ENCODE measurements around the gene KXD1. TPM values are rescaled to one million over a fixed set of nuclear protein-coding genes. Genes with fewer than 3 reads are reported as not detected.

The KXD1 gene
- total and polyA plus RNA-seq, 10 of the 15 experiments (the other 5 are each of a cell fraction or from before 2014, with no cell fraction given), result 27.5 to 209 (median 129) TPM

- TF ChIP-seq PRDM15 (CRISPR knock-in tag; IDR thresholded peaks at IDR 0.05), result no peak
- TF ChIP-seq ETV6 (conservative IDR thresholded peaks at IDR 0.05 in 1 of 2, IDR thresholded peaks at IDR 0.05 in 1 of 2; ENCODE audit: borderline replicate concordance in 1 of 2, low read depth in 1 of 2), result no peak
- no peak for TF ChIP-seq JUNB (IDR thresholded peaks at IDR 0.05)
- no peak for TF ChIP-seq RUNX3 (IDR thresholded peaks at IDR 0.05; ENCODE audit: low read length)
- no peak for TF ChIP-seq PKNOX1 (IDR thresholded peaks at IDR 0.05)
- no peak for TF ChIP-seq SUPT20H (IDR thresholded peaks at IDR 0.05; ENCODE audit: borderline replicate concordance, control insufficient read depth, low read depth, low read length)
- TF ChIP-seq FOXM1 (IDR thresholded peaks at IDR 0.05; ENCODE audit: low read depth, low read length), result no peak
Observed at GRCh38 chr19:18562086-18562485, 4.4 kb downstream of the KXD1 start (continued).

- no peak for FAIRE-seq
- no peaks in the 10 kb centered on the region for H3K9me3 ChIP-seq (replicated peaks; ENCODE audit: control insufficient read depth, insufficient read depth, low read length)
- H4K20me1 ChIP-seq (ENCODE audit: control insufficient read depth, insufficient read depth), result no peaks in the 10 kb centered on the region
- ChIA-PET RAD21 (ENCODE audit: unreplicated experiment) (no interaction called here), SMC1A (ENCODE audit: uncharacterized antibody, unreplicated experiment) (interaction anchor here (0.8 kb wide), 1 partner anchor 8 kb away, joined by 3 read pairs; no protein-coding TSS in a partner anchor), POLR2A (no interaction called here), CTCF (interaction anchor here (1.6 kb wide), 1 partner anchor 14 kb away, joined by 3 read pairs; no protein-coding TSS in a partner anchor)
- no peak overlapping the region for H3K4me2 ChIP-seq (ENCODE audit: control insufficient read depth, insufficient read depth)
- peaks cover 3% of the 10 kb centered on the region for H3K79me2 ChIP-seq (ENCODE audit: control insufficient read depth, insufficient read depth, low read length)
- in situ Hi-C loops (cut with MboI) (no loop called here), intact Hi-C loops (cut with micrococcal nuclease; ENCODE audit: unreplicated experiment) (no loop called here)
- no peaks in the 10 kb centered on the region for H3K27me3 ChIP-seq (replicated peaks in 1 of 2; ENCODE audit: control insufficient read depth in 2 of 2, insufficient read depth in 2 of 2, low read length in 1 of 2)
- DNase-seq (ENCODE audit: low read depth, low spot score), result no peak
- BruUV-seq (replicated peaks), result no TSS peak
- H3K36me3 ChIP-seq (ENCODE audit: control insufficient read depth in 2 of 2, insufficient read depth in 2 of 2, low read length in 1 of 2), result peaks cover 18 to 24% of the 10 kb centered on the region in 2 experiments
- no peak overlapping the region for H3K27ac ChIP-seq (ENCODE audit: control insufficient read depth, insufficient read depth)
- no peak overlapping the region for H3K9ac ChIP-seq (ENCODE audit: control insufficient read depth, insufficient read depth, low read length)
- H3K4me1 ChIP-seq (ENCODE audit: control insufficient read depth, insufficient read depth, low read length), result no peaks in the 10 kb centered on the region; the same call in 1 of the 2 replicates
- H2AFZ ChIP-seq (ENCODE audit: control insufficient read depth, low read depth, low read length), result no peak overlapping the region
- no peak overlapping the region for H3K4me3 ChIP-seq
- 100% methylated on average over 8 of the region's 8 CpGs for WGBS (ENCODE audit: insufficient coverage, insufficient replicate concordance, low lambda C conversion rate, missing lambda C conversion rate)
- no peak for ATAC-seq
- no peak for TF ChIP-seq RBBP5 (conservative IDR thresholded peaks at IDR 0.05)
- TF ChIP-seq SPI1 (IDR thresholded peaks at IDR 0.05; ENCODE audit: borderline replicate concordance, insufficient read depth, low read depth, low read length), result no peak
- TF ChIP-seq RELB (IDR thresholded peaks at IDR 0.05; ENCODE audit: low read depth), result no peak
- TF ChIP-seq RELA (IDR thresholded peaks at IDR 0.05; ENCODE audit: borderline replicate concordance, partially characterized antibody), result no peak
- TF ChIP-seq POLR2AphosphoS5 (IDR thresholded peaks at IDR 0.05; ENCODE audit: low read length), result no peak
- no peak for TF ChIP-seq PML (IDR thresholded peaks at IDR 0.05; ENCODE audit: low read length)
- no peak for TF ChIP-seq TAF1 (IDR thresholded peaks at IDR 0.05; ENCODE audit: borderline replicate concordance, low read depth, low read length)
- no peak for TF ChIP-seq HDAC6 (IDR thresholded peaks at IDR 0.05; ENCODE audit: unreplicated experiment)
- no peak for TF ChIP-seq ZNF217 (IDR thresholded peaks at IDR 0.05)
Observed at GRCh38 chr19:18566953-18567352, 9.3 kb downstream of the KXD1 start.
